ENCODE results near the gene BTBD9.

DNA sequence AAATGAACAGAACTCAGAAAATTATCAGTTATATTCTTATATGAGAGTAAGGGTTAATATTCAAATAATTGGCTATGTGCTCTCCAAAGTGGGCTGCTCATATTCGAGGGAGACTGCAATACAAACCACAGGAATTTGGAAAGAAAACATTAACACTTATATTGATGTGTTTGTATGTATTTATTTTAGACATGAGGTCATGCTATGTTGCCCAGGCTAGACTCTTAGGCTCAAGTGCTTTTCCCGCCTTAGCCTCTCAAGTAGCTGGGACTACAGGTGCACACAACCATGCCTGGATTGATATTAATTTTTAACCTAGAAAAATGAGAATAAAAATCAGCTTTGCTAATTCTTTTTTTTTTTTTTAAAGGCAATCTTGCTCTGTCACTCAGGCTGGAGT, 35.0 kb downstream of the BTBD9 start:
- TF ChIP-seq POLR2AphosphoS5 (IDR thresholded peaks at IDR 0.05) (no peak), EP300 (IDR thresholded peaks at IDR 0.05) (no peak)
- TF ChIP-seq, protein P1, sequence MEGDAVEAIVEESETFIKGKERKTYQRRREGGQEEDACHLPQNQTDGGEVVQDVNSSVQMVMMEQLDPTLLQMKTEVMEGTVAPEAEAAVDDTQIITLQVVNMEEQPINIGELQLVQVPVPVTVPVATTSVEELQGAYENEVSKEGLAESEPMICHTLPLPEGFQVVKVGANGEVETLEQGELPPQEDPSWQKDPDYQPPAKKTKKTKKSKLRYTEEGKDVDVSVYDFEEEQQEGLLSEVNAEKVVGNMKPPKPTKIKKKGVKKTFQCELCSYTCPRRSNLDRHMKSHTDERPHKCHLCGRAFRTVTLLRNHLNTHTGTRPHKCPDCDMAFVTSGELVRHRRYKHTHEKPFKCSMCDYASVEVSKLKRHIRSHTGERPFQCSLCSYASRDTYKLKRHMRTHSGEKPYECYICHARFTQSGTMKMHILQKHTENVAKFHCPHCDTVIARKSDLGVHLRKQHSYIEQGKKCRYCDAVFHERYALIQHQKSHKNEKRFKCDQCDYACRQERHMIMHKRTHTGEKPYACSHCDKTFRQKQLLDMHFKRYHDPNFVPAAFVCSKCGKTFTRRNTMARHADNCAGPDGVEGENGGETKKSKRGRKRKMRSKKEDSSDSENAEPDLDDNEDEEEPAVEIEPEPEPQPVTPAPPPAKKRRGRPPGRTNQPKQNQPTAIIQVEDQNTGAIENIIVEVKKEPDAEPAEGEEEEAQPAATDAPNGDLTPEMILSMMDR (IDR thresholded peaks at IDR 0.05): no peak
